ENCODE results near the gene RNU7-1.

DNA sequence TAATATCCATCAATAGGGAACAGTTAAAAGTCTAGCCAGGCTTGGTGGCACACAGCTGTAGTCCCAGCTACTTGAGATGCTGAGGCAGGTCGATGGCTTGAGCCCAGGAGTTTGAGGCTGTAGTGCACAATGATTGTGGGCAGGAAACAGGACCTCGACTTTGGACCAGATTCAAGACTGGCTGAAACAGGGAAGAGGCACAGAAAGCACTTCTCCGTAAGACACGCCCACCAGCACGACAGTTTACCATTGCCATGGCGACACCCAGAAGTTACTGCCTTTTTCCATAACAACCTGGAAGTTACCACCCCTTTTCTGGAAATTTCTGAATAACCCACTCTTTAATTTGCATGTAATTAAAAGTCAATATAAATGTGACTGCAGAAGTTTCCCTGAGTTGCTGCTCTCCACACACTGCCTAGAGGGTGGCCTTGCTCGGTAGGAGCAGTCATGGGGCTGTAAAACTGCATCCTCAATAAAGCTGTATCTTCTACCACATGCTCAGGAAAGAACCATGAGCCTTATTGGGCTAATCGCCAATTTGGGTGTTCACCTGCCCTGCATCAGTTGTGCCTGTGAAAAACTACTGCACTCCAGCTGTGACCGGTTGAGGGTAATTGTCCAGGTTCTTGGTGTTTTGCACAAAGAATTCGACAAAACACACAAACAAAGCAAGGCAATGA, 43.6 kb upstream of the RNU7-1 start:
- TF ChIP-seq, protein P1, sequence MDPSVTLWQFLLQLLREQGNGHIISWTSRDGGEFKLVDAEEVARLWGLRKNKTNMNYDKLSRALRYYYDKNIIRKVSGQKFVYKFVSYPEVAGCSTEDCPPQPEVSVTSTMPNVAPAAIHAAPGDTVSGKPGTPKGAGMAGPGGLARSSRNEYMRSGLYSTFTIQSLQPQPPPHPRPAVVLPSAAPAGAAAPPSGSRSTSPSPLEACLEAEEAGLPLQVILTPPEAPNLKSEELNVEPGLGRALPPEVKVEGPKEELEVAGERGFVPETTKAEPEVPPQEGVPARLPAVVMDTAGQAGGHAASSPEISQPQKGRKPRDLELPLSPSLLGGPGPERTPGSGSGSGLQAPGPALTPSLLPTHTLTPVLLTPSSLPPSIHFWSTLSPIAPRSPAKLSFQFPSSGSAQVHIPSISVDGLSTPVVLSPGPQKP (IDR thresholded peaks at IDR 0.05; ENCODE audit: borderline replicate concordance, low read depth, low read length) = no peak
- TF ChIP-seq MXI1 (IDR thresholded peaks at IDR 0.05; ENCODE audit: borderline replicate concordance, low read depth, low read length) (no peak), RFX5 (IDR thresholded peaks at IDR 0.05; ENCODE audit: low read depth, low read length) (no peak), FOS (IDR thresholded peaks at IDR 0.05; ENCODE audit: low read depth, low read length) (no peak), POLR2A (IDR thresholded peaks at IDR 0.05; ENCODE audit: low read depth, low read length) (no peak), CEBPB (IDR thresholded peaks at IDR 0.05; ENCODE audit: low read depth, low read length) (no peak), MAZ (IDR thresholded peaks at IDR 0.05; ENCODE audit: borderline replicate concordance, low read depth, low read length) (no peak), BHLHE40 (IDR thresholded peaks at IDR 0.05; ENCODE audit: low read depth, low read length) (no peak), RCOR1 (IDR thresholded peaks at IDR 0.05; ENCODE audit: insufficient replicate concordance, low read length) (no peak)
- TF ChIP-seq, protein P2, sequence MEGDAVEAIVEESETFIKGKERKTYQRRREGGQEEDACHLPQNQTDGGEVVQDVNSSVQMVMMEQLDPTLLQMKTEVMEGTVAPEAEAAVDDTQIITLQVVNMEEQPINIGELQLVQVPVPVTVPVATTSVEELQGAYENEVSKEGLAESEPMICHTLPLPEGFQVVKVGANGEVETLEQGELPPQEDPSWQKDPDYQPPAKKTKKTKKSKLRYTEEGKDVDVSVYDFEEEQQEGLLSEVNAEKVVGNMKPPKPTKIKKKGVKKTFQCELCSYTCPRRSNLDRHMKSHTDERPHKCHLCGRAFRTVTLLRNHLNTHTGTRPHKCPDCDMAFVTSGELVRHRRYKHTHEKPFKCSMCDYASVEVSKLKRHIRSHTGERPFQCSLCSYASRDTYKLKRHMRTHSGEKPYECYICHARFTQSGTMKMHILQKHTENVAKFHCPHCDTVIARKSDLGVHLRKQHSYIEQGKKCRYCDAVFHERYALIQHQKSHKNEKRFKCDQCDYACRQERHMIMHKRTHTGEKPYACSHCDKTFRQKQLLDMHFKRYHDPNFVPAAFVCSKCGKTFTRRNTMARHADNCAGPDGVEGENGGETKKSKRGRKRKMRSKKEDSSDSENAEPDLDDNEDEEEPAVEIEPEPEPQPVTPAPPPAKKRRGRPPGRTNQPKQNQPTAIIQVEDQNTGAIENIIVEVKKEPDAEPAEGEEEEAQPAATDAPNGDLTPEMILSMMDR (conservative IDR thresholded peaks at IDR 0.05; ENCODE audit: low read depth, low read length) = no peak

Measured in IMR-90 (cell line).